Activated naive CD8-positive, alpha-beta T cell (primary cell): ENCODE measurements around the gene SCYGR3.

Source experiments
- H3K27ac Mint-ChIP-seq: one replicate; pipeline ENCODE4 v1.8.0; 2021; ENCODE audit warnings: mixed read lengths
- H3K27me3 Mint-ChIP-seq: one replicate; pipeline ENCODE4 v1.8.0; 2021; ENCODE audit warnings: mixed read lengths
- H3K36me3 Mint-ChIP-seq: one replicate; pipeline ENCODE4 v1.8.0; 2021; ENCODE audit warnings: mixed read lengths
- H3K4me1 Mint-ChIP-seq: one replicate; pipeline ENCODE4 v1.8.0; 2021; ENCODE audit warnings: low read depth, mixed read lengths
- H3K4me3 Mint-ChIP-seq: one replicate; pipeline ENCODE4 v1.8.0; 2021; ENCODE audit warnings: mild to moderate bottlenecking, mixed read lengths
- H3K9me3 Mint-ChIP-seq: one replicate; pipeline ENCODE4 v1.8.0; 2021; ENCODE audit warnings: low read depth, mixed read lengths

SCYGR3 gene, protein sequence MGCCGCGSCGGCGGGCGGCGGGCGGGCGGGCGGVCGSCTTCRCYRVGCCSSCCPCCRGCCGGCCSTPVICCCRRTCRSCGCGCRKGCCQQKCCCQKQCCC

DNA sequence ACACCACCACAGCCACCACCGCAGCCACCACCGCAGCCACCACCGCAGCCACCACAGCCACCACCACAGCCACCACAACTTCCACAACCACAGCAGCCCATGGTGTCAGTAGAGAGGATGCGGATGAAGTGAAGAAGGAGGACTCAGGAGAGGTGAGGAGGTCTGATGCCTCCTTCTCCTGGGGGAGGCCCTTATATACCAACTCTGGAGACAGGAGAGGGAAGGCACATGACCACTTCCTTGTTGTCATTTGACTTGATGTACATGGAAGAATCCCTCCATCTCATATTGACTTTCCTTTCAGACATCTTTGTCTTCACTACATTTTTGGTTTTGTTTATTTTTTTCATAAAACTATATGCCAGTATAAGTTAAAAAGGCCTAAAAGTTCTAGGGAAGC lies at the start of gene SCYGR3:
Gene SCYGR3 (minus strand): TSS at position 101 of the 400 bp plus-strand sequence. CDS start 0 bp downstream, at position 101.
- Mint-ChIP-seq H3K4me3 (no peak within 1 kb of the TSS), H3K9me3 (no peaks in the 10 kb centered on the region), H3K27me3 (peaks cover 15% of the 10 kb centered on the region), H3K4me1 (peaks cover 1% of the 10 kb centered on the region), H3K36me3 (no peaks in the 10 kb centered on the region), H3K27ac (no peak within 1 kb of the TSS)

DNA sequence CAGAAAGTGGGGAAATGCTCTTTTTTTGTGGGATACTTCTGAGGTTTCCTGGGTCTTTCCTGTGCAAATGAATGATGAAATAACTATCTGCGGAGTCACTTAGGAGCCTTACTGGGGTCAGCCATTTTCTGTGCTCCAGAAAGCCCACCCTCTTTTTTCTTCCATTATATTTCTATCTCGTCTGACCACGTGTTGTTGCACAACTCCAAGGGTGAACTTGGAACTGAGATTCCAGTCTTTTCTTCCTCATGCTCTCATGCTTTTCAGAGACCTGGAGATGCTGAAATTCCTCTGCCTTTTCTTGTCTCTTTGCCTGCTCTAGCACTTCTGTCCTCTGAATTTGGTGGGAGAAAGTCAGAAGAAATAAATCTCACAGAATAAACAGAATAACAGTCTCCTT lies 47.2 kb upstream of the SCYGR3 start:
- Mint-ChIP-seq H3K9me3 (no peaks in the 10 kb centered on the region), H3K4me1 (no peaks in the 10 kb centered on the region), H3K36me3 (no peaks in the 10 kb centered on the region), H3K4me3 (no peak overlapping the region), H3K27ac (no peak overlapping the region), H3K27me3 (peaks cover 6% of the 10 kb centered on the region)

DNA sequence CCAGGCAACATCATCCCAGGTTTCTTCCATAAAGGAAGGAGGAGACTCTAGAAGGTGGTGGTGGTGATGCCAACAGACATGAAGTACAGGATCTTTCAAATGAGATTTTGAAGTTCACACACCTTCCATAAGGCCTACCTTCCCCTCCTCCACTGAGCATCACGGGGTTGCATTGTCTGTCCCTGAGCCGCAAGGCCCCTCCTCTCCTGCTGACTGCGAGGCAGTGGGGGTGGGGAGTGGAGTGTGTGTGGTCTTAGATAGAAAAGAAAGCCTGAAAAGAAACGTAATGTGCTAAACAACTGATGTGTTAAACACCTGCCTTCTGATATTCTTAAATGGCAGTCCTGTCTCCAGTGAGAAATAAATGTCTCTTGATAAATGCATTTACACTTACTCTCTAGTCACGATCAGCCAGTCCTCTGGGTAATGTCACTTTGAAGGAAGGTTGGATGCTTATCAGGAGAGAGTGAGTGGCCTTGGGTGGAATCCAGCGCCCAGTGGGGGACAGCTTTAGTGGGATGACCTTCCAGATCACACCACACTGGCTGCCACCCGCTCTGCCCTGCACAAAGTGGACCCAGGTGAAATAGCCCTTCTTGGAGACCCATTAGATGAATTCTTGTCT lies 46.5 kb upstream of the SCYGR3 start:
- Mint-ChIP-seq H3K27ac (no peak overlapping the region), H3K4me3 (no peak overlapping the region), H3K9me3 (no peaks in the 10 kb centered on the region)

DNA sequence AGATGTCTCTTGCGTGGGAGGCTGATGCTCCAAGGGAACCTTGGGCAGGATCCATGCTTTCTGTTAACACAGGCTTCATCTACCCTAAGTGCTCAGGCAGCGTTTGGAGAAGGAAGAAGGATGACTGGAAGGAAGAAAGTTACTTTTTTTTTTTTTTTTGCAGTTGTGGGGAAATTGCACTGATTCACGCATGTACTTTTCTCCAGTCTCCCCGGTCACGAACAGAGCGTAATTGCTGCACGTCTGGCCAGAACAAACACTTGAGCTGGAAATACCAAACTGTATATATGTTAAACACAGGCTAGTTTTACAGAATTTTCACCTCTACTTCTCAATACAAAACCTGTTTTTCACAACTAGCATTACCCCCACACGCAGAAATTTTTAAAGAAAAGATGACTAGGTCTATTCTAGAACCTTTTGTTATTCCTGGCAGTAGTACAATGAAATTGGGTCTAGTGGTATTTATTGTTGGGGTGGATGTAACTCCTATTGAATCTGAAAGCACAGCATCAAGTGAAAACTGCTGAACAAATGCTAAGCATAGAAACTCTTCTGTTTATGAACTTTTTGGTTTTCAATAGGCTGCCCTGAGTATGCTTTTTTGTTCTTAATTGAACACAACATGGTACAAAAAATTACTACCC lies 42.7 kb upstream of the SCYGR3 start:
- no peaks in the 10 kb centered on the region for H3K9me3 Mint-ChIP-seq
- peaks cover 5% of the 10 kb centered on the region for H3K27me3 Mint-ChIP-seq
- no peaks in the 10 kb centered on the region for H3K36me3 Mint-ChIP-seq
- no peak overlapping the region for H3K27ac Mint-ChIP-seq
- no peaks in the 10 kb centered on the region for H3K4me1 Mint-ChIP-seq
- no peak overlapping the region for H3K4me3 Mint-ChIP-seq

More for the DNA sequence above, 46.5 kb upstream of the SCYGR3 start:
- H3K36me3 Mint-ChIP-seq = no peaks in the 10 kb centered on the region
- H3K27me3 Mint-ChIP-seq = peaks cover 6% of the 10 kb centered on the region
- H3K4me1 Mint-ChIP-seq = no peaks in the 10 kb centered on the region

DNA sequence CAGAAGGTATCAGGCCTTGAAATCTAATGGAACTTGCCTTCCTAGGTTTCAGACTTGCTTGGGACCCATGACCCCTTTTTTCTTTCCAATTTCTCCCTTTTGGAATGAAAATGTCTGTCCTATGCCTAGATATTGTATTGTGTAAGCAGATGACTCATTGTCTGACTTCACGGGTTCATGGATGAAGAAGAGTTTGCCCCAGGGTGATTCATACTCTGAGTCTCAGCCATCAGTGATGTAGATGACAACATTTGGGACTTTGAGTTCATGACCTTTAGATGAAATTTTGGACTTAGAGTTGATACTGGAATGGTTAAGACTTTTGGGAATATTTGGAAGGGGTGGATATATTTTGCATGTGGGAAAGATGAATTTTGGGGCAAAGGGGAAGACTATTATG lies 40.8 kb upstream of the SCYGR3 start:
- H3K27ac Mint-ChIP-seq = no peak overlapping the region
- no peak overlapping the region for H3K4me3 Mint-ChIP-seq
- H3K4me1 Mint-ChIP-seq = no peaks in the 10 kb centered on the region
- H3K27me3 Mint-ChIP-seq = peaks cover 4% of the 10 kb centered on the region
- no peaks in the 10 kb centered on the region for H3K36me3 Mint-ChIP-seq
- no peaks in the 10 kb centered on the region for H3K9me3 Mint-ChIP-seq

DNA sequence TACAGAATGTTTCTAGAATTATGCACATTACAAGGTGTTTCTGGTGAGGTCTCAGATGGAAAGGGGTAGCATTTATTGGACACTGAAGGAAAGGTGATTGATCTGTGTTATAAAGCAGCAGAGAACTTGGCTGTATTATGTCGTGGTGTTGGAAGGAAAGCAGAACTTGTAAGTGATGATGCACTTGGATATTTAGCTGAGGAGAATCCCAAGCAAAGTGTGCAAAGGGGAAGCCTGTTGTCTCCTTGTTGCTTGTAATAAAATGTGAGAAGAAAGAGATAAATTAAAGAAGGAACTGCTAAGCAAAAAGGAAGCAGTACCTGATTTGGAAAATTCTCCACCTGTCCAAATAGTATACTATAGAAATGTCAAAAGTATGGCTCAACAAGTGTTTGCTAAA lies 39.8 kb upstream of the SCYGR3 start:
- Mint-ChIP-seq H3K4me3 (no peak overlapping the region), H3K36me3 (no peaks in the 10 kb centered on the region), H3K9me3 (no peaks in the 10 kb centered on the region), H3K4me1 (no peaks in the 10 kb centered on the region), H3K27ac (no peak overlapping the region), H3K27me3 (peaks cover 7% of the 10 kb centered on the region)

DNA sequence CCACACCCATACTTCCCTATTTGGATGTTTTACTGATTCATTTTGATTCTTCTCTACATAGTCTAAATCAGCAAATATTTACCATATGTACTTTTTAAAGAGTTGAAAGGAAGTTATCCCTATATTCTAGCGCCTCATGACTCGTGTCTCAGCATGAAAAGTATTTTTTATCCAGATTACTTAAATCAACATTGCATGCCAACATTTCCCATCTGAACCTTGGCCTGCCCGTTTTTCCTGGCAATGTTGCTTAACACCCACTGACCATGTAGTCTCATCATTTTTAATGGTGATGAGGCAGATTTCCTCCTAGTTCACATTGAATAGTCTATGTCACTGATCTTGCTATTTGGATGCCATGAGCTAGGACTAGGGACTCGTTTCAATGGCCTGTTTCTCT lies 38.8 kb upstream of the SCYGR3 start:
- Mint-ChIP-seq H3K36me3 (no peaks in the 10 kb centered on the region), H3K27ac (no peak overlapping the region), H3K9me3 (no peaks in the 10 kb centered on the region), H3K4me1 (no peaks in the 10 kb centered on the region), H3K27me3 (peaks cover 7% of the 10 kb centered on the region), H3K4me3 (no peak overlapping the region)

DNA sequence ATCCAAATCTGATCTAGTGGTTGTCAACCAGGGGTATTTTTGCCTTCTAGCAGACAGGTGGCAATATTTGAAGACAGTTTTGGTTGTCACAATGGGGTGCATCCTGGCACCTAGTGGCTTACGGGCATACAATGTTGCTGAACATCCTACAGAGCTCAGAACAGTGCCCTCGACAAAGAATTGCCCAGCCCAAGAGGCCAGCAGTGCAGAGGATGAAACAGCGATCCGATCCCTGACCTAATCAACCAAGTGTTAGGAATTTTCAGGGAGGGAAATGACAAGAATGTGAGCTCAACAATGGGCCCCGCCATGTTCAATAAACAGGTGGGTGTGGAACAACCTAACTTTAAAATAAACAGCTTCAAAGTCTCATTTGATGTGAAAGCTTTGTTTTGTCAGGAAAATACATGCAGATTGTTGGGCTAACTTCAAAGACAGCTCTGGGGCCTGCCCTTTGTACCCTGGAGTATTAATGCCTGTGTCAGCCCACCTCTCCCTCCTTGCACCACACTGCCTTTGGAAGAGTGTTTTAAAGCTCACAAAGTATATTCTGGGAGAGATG lies 29.4 kb upstream of the SCYGR3 start:
- H3K4me3 Mint-ChIP-seq = no peak overlapping the region
- no peaks in the 10 kb centered on the region for H3K4me1 Mint-ChIP-seq
- H3K27me3 Mint-ChIP-seq = no peaks in the 10 kb centered on the region
- H3K36me3 Mint-ChIP-seq = no peaks in the 10 kb centered on the region
- H3K9me3 Mint-ChIP-seq = no peaks in the 10 kb centered on the region
- no peak overlapping the region for H3K27ac Mint-ChIP-seq

DNA sequence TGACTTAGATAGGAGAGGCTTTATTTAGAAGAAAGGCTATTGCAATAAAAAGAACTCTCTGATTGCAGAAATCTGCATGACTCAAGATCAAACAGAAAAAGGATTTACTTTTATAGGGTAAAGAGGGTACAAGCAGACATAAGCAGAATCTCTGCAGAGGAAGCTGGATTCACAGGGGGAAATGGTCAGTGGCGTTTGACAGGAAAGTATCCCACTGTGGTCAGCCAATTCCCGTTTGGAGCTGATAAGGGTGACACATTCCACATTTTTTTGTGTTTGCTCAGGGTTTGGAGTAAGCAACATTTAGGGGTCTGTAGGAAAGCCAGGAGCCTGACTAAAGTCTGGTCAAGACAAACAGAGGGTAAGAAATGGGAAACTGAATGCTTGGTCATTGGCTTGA lies 28.0 kb upstream of the SCYGR3 start:
- Mint-ChIP-seq H3K4me3 (no peak overlapping the region), H3K36me3 (no peaks in the 10 kb centered on the region), H3K27me3 (no peaks in the 10 kb centered on the region), H3K27ac (no peak overlapping the region), H3K4me1 (no peaks in the 10 kb centered on the region), H3K9me3 (no peaks in the 10 kb centered on the region)

DNA sequence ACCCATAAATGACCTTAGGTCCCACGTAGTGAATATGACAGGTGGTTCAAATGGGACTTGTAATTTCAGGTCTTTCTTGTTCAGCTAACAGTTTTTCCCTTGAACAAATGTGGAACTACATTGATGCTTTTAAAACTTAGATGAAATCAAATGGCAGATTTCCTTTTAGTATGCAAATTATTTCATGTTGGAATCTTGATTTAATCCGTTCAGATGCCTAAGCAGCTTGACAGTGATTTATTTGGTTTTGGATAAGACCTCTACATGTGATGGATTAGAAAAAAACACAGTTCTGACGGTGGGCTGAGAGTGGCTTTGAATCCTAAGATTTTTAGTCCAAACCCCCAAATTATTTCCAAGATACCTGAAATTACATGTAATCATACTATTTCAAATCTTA lies 19.6 kb upstream of the SCYGR3 start:
- Mint-ChIP-seq H3K4me1 (no peaks in the 10 kb centered on the region), H3K9me3 (no peaks in the 10 kb centered on the region), H3K27ac (no peak overlapping the region), H3K4me3 (no peak overlapping the region), H3K36me3 (no peaks in the 10 kb centered on the region), H3K27me3 (peaks cover 3% of the 10 kb centered on the region)

DNA sequence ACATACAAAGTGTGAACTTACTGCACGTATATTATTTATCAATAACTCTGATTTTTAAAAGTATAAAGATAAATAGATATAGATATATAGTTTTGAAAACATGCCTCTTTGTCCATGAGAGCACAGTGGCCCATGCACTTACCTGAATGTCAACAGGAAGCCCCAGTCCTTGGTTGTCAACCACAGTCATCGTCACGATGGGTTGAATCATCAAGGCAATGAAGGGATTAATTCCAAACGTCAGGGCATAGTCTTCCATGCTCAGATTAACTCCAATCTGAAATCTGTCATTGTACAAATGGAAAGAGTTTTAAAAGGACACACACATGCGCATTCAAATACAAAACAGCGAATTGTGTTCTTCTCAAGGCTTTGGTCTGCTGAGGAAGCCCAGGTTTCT lies 18.2 kb upstream of the SCYGR3 start:
- no peak overlapping the region for H3K4me3 Mint-ChIP-seq
- H3K9me3 Mint-ChIP-seq = no peaks in the 10 kb centered on the region
- H3K27ac Mint-ChIP-seq = no peak overlapping the region
- peaks cover 7% of the 10 kb centered on the region for H3K27me3 Mint-ChIP-seq
- no peaks in the 10 kb centered on the region for H3K4me1 Mint-ChIP-seq
- H3K36me3 Mint-ChIP-seq = no peaks in the 10 kb centered on the region

DNA sequence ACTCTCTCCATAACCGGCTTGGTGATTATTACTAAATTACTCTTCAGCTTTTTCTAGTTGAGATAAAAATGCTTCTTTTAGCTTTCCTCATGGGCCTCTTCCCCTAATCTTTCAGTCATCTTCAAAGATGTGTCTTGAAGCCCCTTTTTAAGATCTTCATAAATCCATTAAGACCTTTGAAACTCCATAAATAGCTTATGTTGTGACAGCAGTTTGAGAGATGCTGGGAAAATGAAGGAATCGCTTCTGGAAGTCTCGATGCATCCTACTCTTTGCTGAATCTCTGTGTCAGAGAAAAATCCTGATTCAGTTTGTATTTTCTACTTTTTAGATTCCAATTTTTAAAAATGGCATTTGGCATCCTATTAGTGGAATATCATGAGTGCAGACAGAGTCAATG lies 15.7 kb upstream of the SCYGR3 start:
- Mint-ChIP-seq H3K27ac (no peak overlapping the region), H3K4me1 (no peaks in the 10 kb centered on the region), H3K27me3 (peaks cover 7% of the 10 kb centered on the region), H3K4me3 (no peak overlapping the region), H3K36me3 (no peaks in the 10 kb centered on the region), H3K9me3 (no peaks in the 10 kb centered on the region)

DNA sequence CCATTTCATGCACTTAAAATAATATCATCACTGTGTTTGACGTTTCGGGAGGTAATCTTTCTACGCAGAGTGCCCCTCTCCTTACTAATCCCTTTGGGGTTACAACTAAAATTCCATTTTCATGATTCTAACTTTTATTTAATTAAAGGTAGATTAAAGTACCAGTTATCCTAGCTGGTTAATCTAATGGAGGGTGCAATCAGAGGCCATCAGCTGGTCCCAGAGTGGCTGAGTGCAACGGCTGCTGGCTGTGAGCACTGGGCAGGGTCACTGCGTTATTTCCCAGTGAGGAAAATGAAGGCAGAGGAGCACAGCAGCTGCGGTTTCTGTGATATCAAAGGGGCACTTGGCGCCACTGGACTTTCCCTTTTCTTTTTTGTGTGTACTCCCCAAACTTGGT lies 14.8 kb upstream of the SCYGR3 start:
- H3K4me3 Mint-ChIP-seq = no peak overlapping the region
- H3K27ac Mint-ChIP-seq = no peak overlapping the region
- peaks cover 7% of the 10 kb centered on the region for H3K27me3 Mint-ChIP-seq
- H3K36me3 Mint-ChIP-seq = no peaks in the 10 kb centered on the region
- no peaks in the 10 kb centered on the region for H3K4me1 Mint-ChIP-seq
- H3K9me3 Mint-ChIP-seq = no peaks in the 10 kb centered on the region

DNA sequence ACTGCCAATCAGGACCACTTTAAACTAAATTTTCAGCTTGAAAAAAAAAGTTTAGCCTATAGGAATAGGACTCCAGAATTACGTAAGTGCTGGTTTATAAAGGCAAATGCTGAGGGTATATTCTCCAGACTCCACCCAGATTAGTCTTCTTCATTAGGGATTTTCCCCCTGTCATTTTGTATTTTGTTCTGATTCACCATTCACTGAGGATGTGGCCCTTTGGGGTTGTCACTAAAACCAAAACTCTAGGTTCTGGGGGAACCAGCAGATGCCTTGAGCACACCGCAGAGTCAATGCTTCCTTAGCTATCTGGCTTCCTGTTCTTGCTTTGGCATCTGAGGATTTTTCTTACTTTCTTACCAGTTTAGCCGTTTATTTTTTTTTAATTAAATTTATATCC lies 13.1 kb upstream of the SCYGR3 start:
- Mint-ChIP-seq H3K27me3 (peaks cover 7% of the 10 kb centered on the region), H3K36me3 (no peaks in the 10 kb centered on the region), H3K27ac (no peak overlapping the region), H3K9me3 (no peaks in the 10 kb centered on the region), H3K4me3 (no peak overlapping the region), H3K4me1 (no peaks in the 10 kb centered on the region)

DNA sequence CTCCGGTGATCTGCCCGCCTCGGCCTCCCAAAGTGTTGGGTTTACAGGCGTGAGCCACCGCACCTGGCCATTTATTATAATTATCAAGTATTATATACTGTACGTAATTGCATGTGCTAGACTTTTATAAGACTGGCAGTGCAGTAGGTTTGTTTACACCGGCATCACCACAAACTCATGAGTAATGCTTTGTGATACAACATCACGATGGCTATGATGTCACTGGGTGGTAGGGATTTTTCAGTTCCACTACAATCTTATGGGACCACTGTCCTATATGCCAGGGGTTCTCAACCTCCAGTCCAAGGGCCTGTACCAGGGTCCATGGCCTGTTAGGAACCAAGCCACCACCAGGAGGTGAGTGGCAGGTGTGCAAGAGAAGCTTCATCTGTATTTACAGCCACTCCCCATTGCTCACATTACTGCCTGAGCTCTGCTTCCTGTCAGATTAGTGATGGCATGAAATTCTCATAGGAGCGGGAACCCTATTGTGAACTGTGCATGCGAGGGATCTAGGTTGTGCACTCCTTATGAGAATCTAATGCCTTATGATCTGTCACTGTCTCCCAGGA lies 12.0 kb upstream of the SCYGR3 start:
- H3K9me3 Mint-ChIP-seq = no peaks in the 10 kb centered on the region
- no peak overlapping the region for H3K27ac Mint-ChIP-seq
- no peaks in the 10 kb centered on the region for H3K4me1 Mint-ChIP-seq

More for the DNA sequence above, 12.0 kb upstream of the SCYGR3 start:
- Mint-ChIP-seq H3K36me3 (no peaks in the 10 kb centered on the region), H3K27me3 (peaks cover 7% of the 10 kb centered on the region), H3K4me3 (no peak overlapping the region)
